PC-3 (cell line): ENCODE data around the gene IL1RAPL1. TPM values are rescaled to one million over a fixed set of nuclear protein-coding genes. Genes with fewer than 3 reads are reported as not detected.

Experiments
- ATAC-seq: fragments of 200-7000 bp; cut with Tn5 transposase; 2 replicates; pipeline ENCODE4 v1.9.1; 2020; ENCODE audit warnings: mild to moderate bottlenecking, moderate library complexity
- BruUV-seq: library from RNA; stranded (reverse); fragments of 400-500 nt; replicated peaks from 2 replicates; lab custom pipeline; 2021; lab: Mats Ljungman, UMichigan
- CTCF ChIA-PET: fragments of 300-600 bp; sonication (Branson Sonifier 250); formaldehyde crosslinking; loops from one replicate; lab custom pipeline; 2022; ENCODE audit warnings: antibody characterized with exemption; lab: Charles Lee
- POLR2A ChIA-PET: fragments of 300-600 bp; sonication (Branson Sonifier 250); formaldehyde crosslinking; loops from one replicate; lab custom pipeline; 2022; ENCODE audit warnings: antibody characterized with exemption; ENCODE audit not compliant: unreplicated experiment; lab: Charles Lee
- DNase-seq: peaks from one replicate; pipeline ENCODE4 v3.0.0-alpha.2; 2015
- H2AFZ ChIP-seq: fragments of 300-600 bp; sonication (generic); 2 replicates; pipeline ENCODE4 v1.6.0; 2016; ENCODE audit warnings: antibody characterized with exemption, low read length
- H3F3A ChIP-seq: fragments of 300-600 bp; sonication (generic); one replicate; pipeline ENCODE4 v1.6.0; 2017; ENCODE audit warnings: antibody characterized with exemption, low read length, control low read depth, mild to moderate bottlenecking; ENCODE audit not compliant: unreplicated experiment
- H3K27ac ChIP-seq: fragments of 300-600 bp; sonication (generic); 2 replicates; pipeline ENCODE4 v1.5.1; 2016; ENCODE audit warnings: mild to moderate bottlenecking, low read length
- H3K27me3 ChIP-seq: fragments of 300-600 bp; sonication (generic); 2 replicates; pipeline ENCODE4 v1.6.1; 2016; ENCODE audit warnings: low read length, mixed read lengths
- H3K36me3 ChIP-seq: fragments of 300-600 bp; sonication (generic); 2 replicates; pipeline ENCODE4 v1.6.1; 2016; ENCODE audit warnings: low read depth, mixed run types, low read length, mixed read lengths
- H3K4me1 ChIP-seq: fragments of 300-600 bp; sonication (generic); 2 replicates; pipeline ENCODE4 v1.5.1; 2016; ENCODE audit warnings: low read length; ENCODE audit not compliant: insufficient read depth
- H3K4me2 ChIP-seq: fragments of 300-600 bp; sonication (generic); 2 replicates; pipeline ENCODE4 v1.6.0; 2016; ENCODE audit warnings: low read length
- H3K4me3 ChIP-seq: fragments of 300-600 bp; sonication (generic); 2 replicates; pipeline ENCODE4 v1.5.1; 2016; ENCODE audit warnings: mild to moderate bottlenecking, low read length, mixed read lengths
- H3K79me2 ChIP-seq: fragments of 300-600 bp; sonication (generic); 2 replicates; pipeline ENCODE4 v1.6.1; 2017; ENCODE audit warnings: low read length, mixed read lengths
- H3K9ac ChIP-seq: fragments of 300-600 bp; sonication (generic); 2 replicates; pipeline ENCODE4 v1.6.0; 2016; ENCODE audit warnings: mild to moderate bottlenecking, low read length
- H3K9me2 ChIP-seq: fragments of 300-600 bp; sonication (generic); replicated peaks from 2 replicates; pipeline ENCODE4 v1.6.1; 2016; ENCODE audit warnings: mixed run types, low read length, mixed read lengths
- H3K9me3 ChIP-seq: fragments of 300-600 bp; sonication (generic); 2 replicates; pipeline ENCODE4 v1.6.1; 2016; ENCODE audit warnings: low read length, mixed read lengths
- H4K20me1 ChIP-seq: fragments of 300-600 bp; sonication (generic); 2 replicates; pipeline ENCODE4 v1.6.1; 2016; ENCODE audit warnings: low read length, mixed read lengths
- EZH2 ChIP-seq: fragments of 300-600 bp; sonication (generic); IDR thresholded peaks from one replicate; pipeline ENCODE4 v1.6.1; 2017; ENCODE audit warnings: antibody characterized with exemption, mild to moderate bottlenecking, low read length; ENCODE audit not compliant: unreplicated experiment
- EZH2phosphoT487 ChIP-seq: fragments of 300-600 bp; sonication (generic); IDR thresholded peaks from 2 replicates; pipeline ENCODE4 v1.6.1; 2018; ENCODE audit warnings: mild to moderate bottlenecking, antibody characterized with exemption, low read length, borderline replicate concordance
- intact Hi-C: fragments of 100-400 bp; cut with micrococcal nuclease; formaldehyde crosslinking; loops from 2 replicates; pipeline ENCODE4 v1.9.0; 2023
- total RNA-seq: library from RNA; depleted of rRNA; stranded (reverse); fragments of >200 nt; gene quantifications from 2 replicates; pipeline ENCODE4 v1.2.3, GENCODE V29; 2014
- TF ChIP-seq, protein P1 (sequence below): fragments of 300-600 bp; sonication (generic); conservative IDR thresholded peaks from 2 replicates; pipeline ENCODE4 v1.5.1; 2017; ENCODE audit warnings: antibody characterized with exemption, low read depth, mild to moderate bottlenecking, low read length

Gene IL1RAPL1
- total RNA-seq, 1 experiment from 2014 or later: 0.44 TPM

DNA sequence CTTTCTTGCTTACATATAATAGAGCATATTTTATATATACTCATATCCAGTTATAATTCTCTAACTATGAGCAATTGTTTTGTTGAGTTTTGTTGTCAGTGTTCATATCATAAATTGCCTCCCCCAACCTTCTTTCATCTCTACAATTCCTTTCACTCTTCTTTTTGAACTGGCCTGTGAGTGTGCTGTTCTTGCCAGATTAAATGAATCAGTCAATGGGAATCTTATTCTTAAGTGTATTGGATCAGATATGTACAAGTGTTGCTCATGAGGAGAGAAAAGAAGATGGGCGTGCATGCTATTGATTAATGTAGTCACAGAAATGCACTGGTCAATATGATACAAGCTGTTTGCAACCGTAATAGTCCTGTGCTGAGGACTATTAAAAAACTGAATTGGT, 900.0 kb downstream of the IL1RAPL1 start:
- TF ChIP-seq EZH2: no peak
- intact Hi-C loops: no loop called here
- Histone ChIP-seq H3K9me3 (no peaks in the 10 kb centered on the region), H3K27me3 (no peaks in the 10 kb centered on the region), H3K4me3 (no peak overlapping the region), H3K9me2 (no peaks in the 10 kb centered on the region), H3K36me3 (no peaks in the 10 kb centered on the region), H3K9ac (no peak overlapping the region), H3K4me2 (no peak overlapping the region), H2AFZ (no peak overlapping the region), H3K4me1 (peaks cover 25% of the 10 kb centered on the region), H4K20me1 (no peaks in the 10 kb centered on the region), H3K79me2 (no peaks in the 10 kb centered on the region), H3F3A (no peaks in the 10 kb centered on the region), H3K27ac (peak overlapping the region; percentile 39)
- ATAC-seq (peak; percentile 14; the same call in 1 of the 2 replicates), DNase-seq (peak; percentile 19)
- BruUV-seq: no TSS peak
- ChIA-PET CTCF (no interaction called here), POLR2A (no interaction called here)

- BruUV-seq: no TSS peak
- POLR2A ChIA-PET: no interaction called here
- CTCF ChIA-PET: no interaction called here
- H3K9ac ChIP-seq: no peak overlapping the region
- no peak for TF ChIP-seq EZH2phosphoT487
- TF ChIP-seq, protein P1, sequence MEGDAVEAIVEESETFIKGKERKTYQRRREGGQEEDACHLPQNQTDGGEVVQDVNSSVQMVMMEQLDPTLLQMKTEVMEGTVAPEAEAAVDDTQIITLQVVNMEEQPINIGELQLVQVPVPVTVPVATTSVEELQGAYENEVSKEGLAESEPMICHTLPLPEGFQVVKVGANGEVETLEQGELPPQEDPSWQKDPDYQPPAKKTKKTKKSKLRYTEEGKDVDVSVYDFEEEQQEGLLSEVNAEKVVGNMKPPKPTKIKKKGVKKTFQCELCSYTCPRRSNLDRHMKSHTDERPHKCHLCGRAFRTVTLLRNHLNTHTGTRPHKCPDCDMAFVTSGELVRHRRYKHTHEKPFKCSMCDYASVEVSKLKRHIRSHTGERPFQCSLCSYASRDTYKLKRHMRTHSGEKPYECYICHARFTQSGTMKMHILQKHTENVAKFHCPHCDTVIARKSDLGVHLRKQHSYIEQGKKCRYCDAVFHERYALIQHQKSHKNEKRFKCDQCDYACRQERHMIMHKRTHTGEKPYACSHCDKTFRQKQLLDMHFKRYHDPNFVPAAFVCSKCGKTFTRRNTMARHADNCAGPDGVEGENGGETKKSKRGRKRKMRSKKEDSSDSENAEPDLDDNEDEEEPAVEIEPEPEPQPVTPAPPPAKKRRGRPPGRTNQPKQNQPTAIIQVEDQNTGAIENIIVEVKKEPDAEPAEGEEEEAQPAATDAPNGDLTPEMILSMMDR: no peak
- TF ChIP-seq EZH2: no peak
- DNase-seq (no peak), ATAC-seq (no peak)
- H3K27ac ChIP-seq: peak overlapping the region; percentile 39; the same call in 1 of the 2 replicates
- no peaks in the 10 kb centered on the region for H3K36me3 ChIP-seq
- no peaks in the 10 kb centered on the region for H3K79me2 ChIP-seq
- peaks cover 25% of the 10 kb centered on the region for H3K4me1 ChIP-seq
- H3K4me3 ChIP-seq: no peak overlapping the region
- H3K9me2 ChIP-seq: no peaks in the 10 kb centered on the region
- H3K9me3 ChIP-seq: no peaks in the 10 kb centered on the region
- intact Hi-C loops: no loop called here
- H3K4me2 ChIP-seq: no peak overlapping the region
- H3F3A ChIP-seq: no peaks in the 10 kb centered on the region
- H3K27me3 ChIP-seq: no peaks in the 10 kb centered on the region
- no peaks in the 10 kb centered on the region for H4K20me1 ChIP-seq
- no peak overlapping the region for H2AFZ ChIP-seq
Measured at GRCh38 chrX:29487714-29488113, 900.5 kb downstream of the IL1RAPL1 start.

GRCh38 chrX:29488919-29489318, 901.7 kb downstream of the IL1RAPL1 start:
- no peaks in the 10 kb centered on the region for H3K9me2 ChIP-seq
- no TSS peak for BruUV-seq
- H3K4me3 ChIP-seq: no peak overlapping the region
- ATAC-seq: no peak
- ChIA-PET CTCF (no interaction called here), POLR2A (no interaction called here)
- no peaks in the 10 kb centered on the region for H4K20me1 ChIP-seq
- no peak overlapping the region for H3K9ac ChIP-seq
- intact Hi-C loops: no loop called here
- H3K27me3 ChIP-seq: no peaks in the 10 kb centered on the region
- H3K9me3 ChIP-seq: no peaks in the 10 kb centered on the region
- TF ChIP-seq, protein P1: no peak
- TF ChIP-seq EZH2 (no peak), EZH2phosphoT487 (no peak)
- no peak overlapping the region for H3K4me2 ChIP-seq
- no peak for DNase-seq
- no peaks in the 10 kb centered on the region for H3K79me2 ChIP-seq
- peaks cover 25% of the 10 kb centered on the region for H3K4me1 ChIP-seq
- H3K27ac ChIP-seq: no peak overlapping the region
- no peak overlapping the region for H2AFZ ChIP-seq
- no peaks in the 10 kb centered on the region for H3K36me3 ChIP-seq
- no peaks in the 10 kb centered on the region for H3F3A ChIP-seq
